Liver (tissue), 9 donors: ENCODE measurements around the gene PFKFB4. TPM values are rescaled to one million over a fixed set of nuclear protein-coding genes. Genes with fewer than 3 reads are reported as not detected.

ENCODE experiments used
- DNase-seq: peaks from one replicate; pipeline ENCODE4 v3.0.0-alpha.2; 2017; ENCODE audit warnings: low spot score
- H3K27ac ChIP-seq, 2 donors: one replicate each; pipeline ENCODE4 v1.7.0; 2013; ENCODE audit warnings: inconsistent platforms in 2 of 2, low read length in 2 of 2, control low read depth in 1 of 2, low read depth in 1 of 2, mild to moderate bottlenecking in 1 of 2
- H3K27me3 ChIP-seq, 4 donors: one replicate each; pipeline versions ENCODE4 v1.6.1 to v1.7.0; 2013; ENCODE audit warnings: low read length in 3 of 4, inconsistent platforms in 1 of 4, mild to moderate bottlenecking in 1 of 4, moderate library complexity in 1 of 4; ENCODE audit not compliant: control insufficient read depth in 4 of 4, insufficient read depth in 4 of 4
- H3K36me3 ChIP-seq, 4 donors: one replicate each; pipeline versions ENCODE4 v1.6.1 to v1.7.0; 2013; ENCODE audit warnings: low read length in 3 of 4, mild to moderate bottlenecking in 3 of 4, low read depth in 1 of 4, moderate library complexity in 1 of 4; ENCODE audit not compliant: control insufficient read depth in 4 of 4, insufficient read depth in 3 of 4
- H3K4me1 ChIP-seq, 4 donors: one replicate each; pipeline versions ENCODE4 v1.6.1 to v1.7.0; 2013; ENCODE audit warnings: low read length in 3 of 4, mild to moderate bottlenecking in 3 of 4, moderate library complexity in 1 of 4; ENCODE audit not compliant: control insufficient read depth in 4 of 4, insufficient read depth in 4 of 4
- H3K4me3 ChIP-seq, 3 donors: one replicate each; pipeline versions ENCODE4 v1.6.1 to v1.7.0; 2013; ENCODE audit warnings: low read length in 3 of 3, control low read depth in 1 of 3, low read depth in 1 of 3, mild to moderate bottlenecking in 1 of 3
- H3K9ac ChIP-seq, 2 donors: one replicate each; pipeline ENCODE4 v1.7.0; 2013; ENCODE audit warnings: low read length in 2 of 2, mild to moderate bottlenecking in 2 of 2, moderate library complexity in 2 of 2, control low read depth in 1 of 2, low read depth in 1 of 2
- H3K9me3 ChIP-seq, 4 donors: one replicate each; pipeline versions ENCODE4 v1.6.1 to v1.7.0; 2013; ENCODE audit warnings: low read length in 3 of 4; ENCODE audit not compliant: control insufficient read depth in 4 of 4
- ATF3 ChIP-seq: IDR thresholded peaks from 2 replicates; pipeline ENCODE4 v1.6.1; 2016; ENCODE audit warnings: antibody characterized with exemption
- CTCF ChIP-seq: fragments of 150-350 bp; IDR thresholded peaks from 2 replicates; pipeline ENCODE4 v1.5.1; 2017; ENCODE audit warnings: improper control_type of control experiment, low read depth, low read length; ENCODE audit not compliant: missing input control
- EGR1 ChIP-seq, 2 donors: IDR thresholded peaks; 2 replicates each; pipeline ENCODE4 v1.6.1; 2016 to 2018; ENCODE audit warnings: antibody characterized with exemption in 2 of 2, low read depth in 2 of 2
- FOXA1 ChIP-seq: IDR thresholded peaks from 2 replicates; pipeline ENCODE4 v1.6.1; 2016; ENCODE audit warnings: antibody characterized with exemption
- FOXA2 ChIP-seq: IDR thresholded peaks from 2 replicates; pipeline ENCODE4 v1.6.1; 2016; ENCODE audit warnings: antibody characterized with exemption
- GABPA ChIP-seq, 2 donors: IDR thresholded peaks in 1 of 2; conservative IDR thresholded peaks in 1 of 2; 2 replicates each; pipeline ENCODE4 v1.6.1; 2016; ENCODE audit warnings: antibody characterized with exemption in 2 of 2, mild to moderate bottlenecking in 1 of 2, moderate library complexity in 1 of 2
- HNF4A ChIP-seq, 2 donors: conservative IDR thresholded peaks; 2 replicates each; pipeline ENCODE4 v1.6.1; 2016; ENCODE audit warnings: antibody characterized with exemption in 2 of 2, mild to moderate bottlenecking in 2 of 2
- HNF4G ChIP-seq: IDR thresholded peaks from 2 replicates; pipeline ENCODE4 v1.6.1; 2016; ENCODE audit warnings: antibody characterized with exemption
- JUND ChIP-seq, 2 donors: IDR thresholded peaks; 2 replicates each; pipeline ENCODE4 v1.6.1; 2016; ENCODE audit warnings: antibody characterized with exemption in 2 of 2
- MAX ChIP-seq: IDR thresholded peaks from 2 replicates; pipeline ENCODE4 v1.6.1; 2016; ENCODE audit warnings: antibody characterized with exemption
- NR2F2 ChIP-seq: IDR thresholded peaks from 2 replicates; pipeline ENCODE4 v1.6.1; 2016; ENCODE audit warnings: antibody characterized with exemption
- RAD21 ChIP-seq, 2 donors: IDR thresholded peaks; 2 replicates each; pipeline ENCODE4 v1.6.1; 2016; ENCODE audit warnings: antibody characterized with exemption in 2 of 2, mild to moderate bottlenecking in 2 of 2
- RXRA ChIP-seq, 2 donors: IDR thresholded peaks; 2 replicates each; pipeline ENCODE4 v1.6.1; 2017 to 2018; ENCODE audit warnings: antibody characterized with exemption in 2 of 2, mild to moderate bottlenecking in 1 of 2
- SP1 ChIP-seq: IDR thresholded peaks from 2 replicates; pipeline ENCODE4 v1.6.1; 2018; ENCODE audit warnings: antibody characterized with exemption, mild to moderate bottlenecking
- TAF1 ChIP-seq: conservative IDR thresholded peaks from 2 replicates; pipeline ENCODE4 v1.6.1; 2016; ENCODE audit warnings: antibody characterized with exemption, mild to moderate bottlenecking
- YY1 ChIP-seq: IDR thresholded peaks from 2 replicates; pipeline ENCODE4 v1.6.1; 2016; ENCODE audit warnings: antibody characterized with exemption, mild to moderate bottlenecking
- ZBTB33 ChIP-seq: IDR thresholded peaks from 2 replicates; pipeline ENCODE4 v1.6.1; 2016; ENCODE audit warnings: antibody characterized with exemption
- WGBS: extraction: QIAGEN DNeasy Blood & Tissue Kit; methylation state at CpG from one replicate; pipeline ENCODE4 v1.1.7; 2013; 5-methylcytosine and 5-hydroxymethylcytosine counted together
- polyA plus RNA-seq, 2 donors: library from polyadenylated mRNA; stranded (reverse) in 1 of 2; unstranded in 1 of 2; fragments of 200-250 nt in 1 of 2; fragments of >200 nt in 1 of 2; fragmentation: Nextera tagmentation in 1 of 2; extraction: Ambion mirVana in 1 of 2; gene quantifications; one replicate each; pipeline versions ENCODE4 v1.2.1 to v1.2.3, GENCODE V29; 2013 to 2015
- total RNA-seq, 2 donors: library from RNA; depleted of rRNA; stranded (reverse); fragments of >200 nt; gene quantifications; one replicate each; pipeline ENCODE4 v1.2.3, GENCODE V29; 2014
- donor health status: healthy.
- donor health status: healthy.
- donor health status: healthy.
- donor health status: healthy.
- donor health status: healthy.

PFKFB4 gene
- total and polyA plus RNA-seq, 4 donors = 0.46 to 5.3 (median 1.7) TPM

- no peak for TF ChIP-seq HNF4G
- no peak for TF ChIP-seq RAD21 (IDR thresholded peaks at IDR 0.05)
- TF ChIP-seq HNF4A (conservative IDR thresholded peaks at IDR 0.05) = no peak
- no peak for TF ChIP-seq EGR1 (IDR thresholded peaks at IDR 0.05; ENCODE audit: low read depth in 2 of 2)
- TF ChIP-seq TAF1 = no peak
- no peak for TF ChIP-seq ZBTB33
- TF ChIP-seq NR2F2 = no peak
These were observed 15.9 kb upstream of the PFKFB4 start (continued) for GRCh38 chr3:48572517-48572916.

GRCh38 chr3:48571938-48572337 is 15.3 kb upstream of the PFKFB4 start:
- no peak for DNase-seq
- 87% methylated on average over 12 of the region's 12 CpGs for WGBS
- H3K27me3 ChIP-seq = no peaks in the 10 kb centered on the region
- no peaks in the 10 kb centered on the region for H3K9me3 ChIP-seq
- no peak overlapping the region for H3K4me3 ChIP-seq
- no peak for TF ChIP-seq GABPA (IDR thresholded peaks at IDR 0.05 in 1 of 2, conservative IDR thresholded peaks at IDR 0.05 in 1 of 2)
- TF ChIP-seq YY1 = no peak
- no peak for TF ChIP-seq SP1
- TF ChIP-seq ATF3 = no peak
- TF ChIP-seq FOXA1 = no peak
- no peak for TF ChIP-seq MAX
- no peak for TF ChIP-seq NR2F2
- no peak for TF ChIP-seq ZBTB33
- TF ChIP-seq RAD21 (IDR thresholded peaks at IDR 0.05) = no peak
- TF ChIP-seq FOXA2 = no peak
- TF ChIP-seq CTCF = no peak
- no peak for TF ChIP-seq RXRA (IDR thresholded peaks at IDR 0.05)
- TF ChIP-seq EGR1 (IDR thresholded peaks at IDR 0.05; ENCODE audit: low read depth in 2 of 2) = no peak
- no peak for TF ChIP-seq JUND (IDR thresholded peaks at IDR 0.05)
- TF ChIP-seq TAF1 = no peak
- H3K27ac ChIP-seq = no peak overlapping the region
- H3K4me1 ChIP-seq = no peaks in the 10 kb centered on the region
- no peaks in the 10 kb centered on the region for H3K36me3 ChIP-seq
- no peak overlapping the region for H3K9ac ChIP-seq
